Endothelial cell of umbilical vein (primary cell): ENCODE measurements around the gene SMARCA4.
"Not testable (repeated sequence)": the region's sequence is repeated elsewhere in the genome, so short reads cannot be mapped to it uniquely, and the experiment has no call there.

ENCODE experiments used
- EZH2 ChIP-seq: IDR thresholded peaks from 2 replicates; pipeline ENCODE4 v1.6.1; 2012; ENCODE audit warnings: borderline replicate concordance, low read depth, mild to moderate bottlenecking, moderate library complexity, low read length, inconsistent platforms; ENCODE audit not compliant: severe bottlenecking
- FOS ChIP-seq: IDR thresholded peaks from 2 replicates; pipeline ENCODE4 v1.6.1; 2011; ENCODE audit warnings: mild to moderate bottlenecking, low read length, moderate library complexity, borderline replicate concordance; ENCODE audit not compliant: insufficient read depth
- MAX ChIP-seq: IDR thresholded peaks from 2 replicates; pipeline ENCODE4 v1.6.1; 2011; ENCODE audit not compliant: insufficient read depth, insufficient read length
- POLR2A ChIP-seq: IDR thresholded peaks from 2 replicates; pipeline ENCODE4 v1.6.1; 2012; ENCODE audit warnings: low read depth, mild to moderate bottlenecking, control low read depth, low read length
- TF ChIP-seq, protein P1 (sequence below), 2 donors: IDR thresholded peaks; 1 replicate in 1 of 2; 2 replicates in 1 of 2; pipeline ENCODE4 v1.5.1; 2011; ENCODE audit warnings: low read length in 2 of 2, mild to moderate bottlenecking in 2 of 2, moderate library complexity in 2 of 2, control low read depth in 1 of 2, inconsistent platforms in 1 of 2, low read depth in 1 of 2; ENCODE audit not compliant: insufficient read depth in 1 of 2; ENCODE audit errors: extremely low read depth in 1 of 2

GRCh38 chr19:10943412-10943811 lies 17.4 kb upstream of the SMARCA4 start:
- TF ChIP-seq, protein P1, sequence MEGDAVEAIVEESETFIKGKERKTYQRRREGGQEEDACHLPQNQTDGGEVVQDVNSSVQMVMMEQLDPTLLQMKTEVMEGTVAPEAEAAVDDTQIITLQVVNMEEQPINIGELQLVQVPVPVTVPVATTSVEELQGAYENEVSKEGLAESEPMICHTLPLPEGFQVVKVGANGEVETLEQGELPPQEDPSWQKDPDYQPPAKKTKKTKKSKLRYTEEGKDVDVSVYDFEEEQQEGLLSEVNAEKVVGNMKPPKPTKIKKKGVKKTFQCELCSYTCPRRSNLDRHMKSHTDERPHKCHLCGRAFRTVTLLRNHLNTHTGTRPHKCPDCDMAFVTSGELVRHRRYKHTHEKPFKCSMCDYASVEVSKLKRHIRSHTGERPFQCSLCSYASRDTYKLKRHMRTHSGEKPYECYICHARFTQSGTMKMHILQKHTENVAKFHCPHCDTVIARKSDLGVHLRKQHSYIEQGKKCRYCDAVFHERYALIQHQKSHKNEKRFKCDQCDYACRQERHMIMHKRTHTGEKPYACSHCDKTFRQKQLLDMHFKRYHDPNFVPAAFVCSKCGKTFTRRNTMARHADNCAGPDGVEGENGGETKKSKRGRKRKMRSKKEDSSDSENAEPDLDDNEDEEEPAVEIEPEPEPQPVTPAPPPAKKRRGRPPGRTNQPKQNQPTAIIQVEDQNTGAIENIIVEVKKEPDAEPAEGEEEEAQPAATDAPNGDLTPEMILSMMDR (IDR thresholded peaks at IDR 0.05; ENCODE audit: extremely low read depth in 1 of 2, insufficient read depth in 1 of 2, low read depth in 1 of 2, low read length in 2 of 2), result not testable (repeated sequence)
- not testable (repeated sequence) for TF ChIP-seq MAX, FOS, POLR2A, EZH2
